ENCODE results near the gene KRT32.

GRCh38 chr17:41437769-41438168 lies 29.4 kb downstream of the KRT32 start:
- TF ChIP-seq, protein P1, sequence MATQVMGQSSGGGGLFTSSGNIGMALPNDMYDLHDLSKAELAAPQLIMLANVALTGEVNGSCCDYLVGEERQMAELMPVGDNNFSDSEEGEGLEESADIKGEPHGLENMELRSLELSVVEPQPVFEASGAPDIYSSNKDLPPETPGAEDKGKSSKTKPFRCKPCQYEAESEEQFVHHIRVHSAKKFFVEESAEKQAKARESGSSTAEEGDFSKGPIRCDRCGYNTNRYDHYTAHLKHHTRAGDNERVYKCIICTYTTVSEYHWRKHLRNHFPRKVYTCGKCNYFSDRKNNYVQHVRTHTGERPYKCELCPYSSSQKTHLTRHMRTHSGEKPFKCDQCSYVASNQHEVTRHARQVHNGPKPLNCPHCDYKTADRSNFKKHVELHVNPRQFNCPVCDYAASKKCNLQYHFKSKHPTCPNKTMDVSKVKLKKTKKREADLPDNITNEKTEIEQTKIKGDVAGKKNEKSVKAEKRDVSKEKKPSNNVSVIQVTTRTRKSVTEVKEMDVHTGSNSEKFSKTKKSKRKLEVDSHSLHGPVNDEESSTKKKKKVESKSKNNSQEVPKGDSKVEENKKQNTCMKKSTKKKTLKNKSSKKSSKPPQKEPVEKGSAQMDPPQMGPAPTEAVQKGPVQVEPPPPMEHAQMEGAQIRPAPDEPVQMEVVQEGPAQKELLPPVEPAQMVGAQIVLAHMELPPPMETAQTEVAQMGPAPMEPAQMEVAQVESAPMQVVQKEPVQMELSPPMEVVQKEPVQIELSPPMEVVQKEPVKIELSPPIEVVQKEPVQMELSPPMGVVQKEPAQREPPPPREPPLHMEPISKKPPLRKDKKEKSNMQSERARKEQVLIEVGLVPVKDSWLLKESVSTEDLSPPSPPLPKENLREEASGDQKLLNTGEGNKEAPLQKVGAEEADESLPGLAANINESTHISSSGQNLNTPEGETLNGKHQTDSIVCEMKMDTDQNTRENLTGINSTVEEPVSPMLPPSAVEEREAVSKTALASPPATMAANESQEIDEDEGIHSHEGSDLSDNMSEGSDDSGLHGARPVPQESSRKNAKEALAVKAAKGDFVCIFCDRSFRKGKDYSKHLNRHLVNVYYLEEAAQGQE (IDR thresholded peaks at IDR 0.05; ENCODE audit: insufficient replicate concordance, low read depth), result no peak
- TF ChIP-seq CTCF (IDR thresholded peaks at IDR 0.05; ENCODE audit: insufficient read depth, low read length), result no peak
- TF ChIP-seq POLR2AphosphoS5 (IDR thresholded peaks at IDR 0.05; ENCODE audit: low read depth), result no peak
